Measurements from ENCODE around the gene LLGL2. TPM values are rescaled to one million over a fixed set of nuclear protein-coding genes. Genes with fewer than 3 reads are reported as not detected.
A peak's percentile ranks its signal among the peaks of the same experiment; 100 is the strongest.

Gene LLGL2
- total RNA-seq, 2 experiments from 2014 or later, result 7.1 to 9.6 TPM

DNA sequence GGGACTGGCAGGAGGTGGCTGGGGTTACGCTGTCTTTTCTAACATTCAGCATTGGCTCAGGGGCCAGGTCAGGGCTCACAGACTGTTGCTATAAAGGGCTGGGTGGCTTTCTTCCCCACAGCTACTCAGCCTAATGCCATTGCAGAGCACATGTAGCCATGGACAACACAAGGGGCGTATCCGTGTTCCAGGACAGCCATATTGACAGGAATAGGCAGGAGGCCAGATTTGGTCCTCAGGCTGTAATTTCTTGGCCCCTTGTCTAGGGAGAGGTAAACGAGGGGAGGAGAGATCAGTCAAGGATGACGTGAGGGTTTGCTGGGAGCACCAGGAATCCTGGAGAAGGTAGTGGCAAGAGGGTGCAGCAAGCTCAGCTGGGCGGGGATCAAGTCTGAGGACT lies 40.9 kb downstream of the LLGL2 start:
- ChIA-PET POLR2A (no interaction called here), CTCF (no interaction called here)
- no peaks in the 10 kb centered on the region for H3K36me3 Mint-ChIP-seq (ENCODE audit: low read depth)
- H3K4me3 Mint-ChIP-seq, result no peak overlapping the region
- no peak overlapping the region for H3K27ac Mint-ChIP-seq
- no peak for ATAC-seq
- intact Hi-C loops (cut with DNase I, micrococcal nuclease), result no loop called here
- H3K9me3 Mint-ChIP-seq (ENCODE audit: low read depth), result no peaks in the 10 kb centered on the region
- DNase-seq, result no peak
- H3K27me3 Mint-ChIP-seq, result no peaks in the 10 kb centered on the region
- H3K4me1 Mint-ChIP-seq, result no peaks in the 10 kb centered on the region

DNA sequence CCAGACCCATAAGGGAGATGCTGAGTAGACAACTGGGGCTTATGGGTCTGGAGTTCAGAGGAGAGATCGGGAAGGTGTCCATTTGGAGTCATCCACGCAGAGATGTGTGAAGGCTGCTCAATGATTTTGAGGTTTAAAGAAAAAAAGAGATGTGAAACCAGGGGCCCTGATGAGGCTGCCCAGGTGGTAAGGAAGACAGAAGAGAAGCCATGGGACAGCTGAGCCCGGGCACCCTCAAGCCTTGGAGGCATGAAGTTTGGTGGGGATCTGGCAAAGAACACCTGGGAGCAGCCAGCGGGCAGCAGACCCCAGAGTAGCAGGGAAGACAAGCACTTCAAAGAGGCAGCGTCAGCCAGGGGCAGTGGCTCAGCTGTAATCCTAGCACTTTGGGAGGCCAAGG lies 41.3 kb downstream of the LLGL2 start:
- intact Hi-C loops (cut with DNase I, micrococcal nuclease), result no loop called here
- H3K27ac Mint-ChIP-seq, result no peak overlapping the region

DNA sequence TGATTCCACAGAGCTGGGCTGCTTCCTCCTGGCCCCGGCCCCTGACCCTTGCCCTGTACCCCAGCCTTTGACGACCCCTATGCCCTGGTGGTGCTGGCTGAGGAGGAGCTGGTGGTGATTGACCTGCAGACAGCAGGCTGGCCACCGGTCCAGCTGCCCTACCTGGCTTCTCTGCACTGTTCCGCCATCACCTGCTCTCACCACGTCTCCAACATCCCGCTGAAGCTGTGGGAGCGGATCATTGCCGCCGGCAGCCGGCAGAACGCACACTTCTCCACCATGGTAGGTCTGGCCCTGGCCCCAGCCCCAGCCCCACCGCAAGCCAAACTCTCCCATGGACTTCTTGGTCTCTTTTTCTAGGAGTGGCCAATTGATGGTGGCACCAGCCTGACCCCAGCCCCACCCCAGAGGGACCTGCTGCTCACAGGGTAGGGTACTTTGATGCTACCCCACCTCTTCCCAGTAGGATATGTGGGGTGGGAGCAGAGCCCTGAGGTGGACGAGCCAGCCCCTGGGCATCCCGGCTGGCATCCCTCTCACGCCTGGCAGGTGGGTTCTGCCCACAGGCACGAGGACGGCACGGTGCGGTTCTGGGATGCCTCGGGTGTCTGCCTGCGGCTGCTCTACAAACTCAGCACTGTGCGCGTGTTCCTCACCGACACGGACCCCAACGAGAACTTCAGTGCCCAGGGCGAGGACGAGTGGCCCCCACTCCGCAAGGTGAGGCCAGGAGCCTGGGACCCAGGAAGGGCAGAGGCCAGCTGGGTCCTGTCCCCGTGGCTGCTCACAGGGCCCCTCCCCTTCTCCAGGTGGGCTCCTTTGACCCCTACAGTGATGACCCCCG lies 43.1 kb downstream of the LLGL2 start:
- no peak for DNase-seq
- intact Hi-C loops (cut with DNase I, micrococcal nuclease), result no loop called here
- ATAC-seq, result no peak
- no peaks in the 10 kb centered on the region for H3K9me3 Mint-ChIP-seq (ENCODE audit: low read depth)
- H3K27me3 Mint-ChIP-seq, result no peaks in the 10 kb centered on the region
- ChIA-PET POLR2A (interaction anchor here (0.6 kb wide), 1 partner anchor 85 kb away, joined by 7 read pairs; no protein-coding TSS in a partner anchor), CTCF (interaction anchor here (0.6 to 1.3 kb wide), 3 partner anchors 13 to 157 kb away, joined by 3 to 5 read pairs (median 4); no protein-coding TSS in a partner anchor)
- H3K4me3 Mint-ChIP-seq, result no peak overlapping the region
- no peaks in the 10 kb centered on the region for H3K36me3 Mint-ChIP-seq (ENCODE audit: low read depth)
- H3K27ac Mint-ChIP-seq, result no peak overlapping the region
- no peaks in the 10 kb centered on the region for H3K4me1 Mint-ChIP-seq

More for the DNA sequence above, 41.3 kb downstream of the LLGL2 start:
- H3K27me3 Mint-ChIP-seq, result no peaks in the 10 kb centered on the region
- no peaks in the 10 kb centered on the region for H3K9me3 Mint-ChIP-seq (ENCODE audit: low read depth)
- H3K4me3 Mint-ChIP-seq, result no peak overlapping the region
- H3K4me1 Mint-ChIP-seq, result no peaks in the 10 kb centered on the region
- DNase-seq, result no peak
- POLR2A ChIA-PET, result no interaction called here
- H3K36me3 Mint-ChIP-seq (ENCODE audit: low read depth), result no peaks in the 10 kb centered on the region
- CTCF ChIA-PET, result no interaction called here
- ATAC-seq, result no peak

DNA sequence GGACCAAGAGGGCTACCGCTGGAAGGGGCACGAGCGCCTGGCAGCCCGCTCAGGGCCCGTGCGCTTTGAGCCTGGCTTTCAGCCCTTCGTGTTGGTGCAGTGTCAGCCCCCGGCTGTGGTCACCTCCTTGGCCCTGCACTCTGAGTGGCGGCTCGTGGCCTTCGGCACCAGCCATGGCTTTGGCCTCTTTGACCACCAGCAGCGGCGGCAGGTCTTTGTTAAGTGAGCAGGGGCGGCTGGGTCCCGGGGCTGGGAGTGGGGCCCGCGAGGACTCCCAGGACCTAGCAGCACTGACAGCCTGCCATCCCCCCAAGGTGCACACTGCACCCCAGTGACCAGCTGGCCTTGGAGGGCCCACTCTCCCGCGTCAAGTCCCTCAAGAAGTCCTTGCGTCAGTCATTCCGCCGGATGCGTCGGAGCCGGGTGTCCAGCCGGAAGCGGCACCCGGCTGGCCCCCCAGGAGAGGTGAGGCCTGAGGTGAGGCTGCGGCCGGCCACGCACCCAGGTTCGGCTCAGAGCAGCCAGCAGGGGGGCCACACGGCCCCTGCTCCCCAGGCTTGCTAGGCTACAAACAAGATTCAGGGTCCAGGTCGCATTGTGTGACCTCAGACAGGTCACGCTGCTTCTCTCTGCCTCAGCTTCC lies 44.7 kb downstream of the LLGL2 start:
- intact Hi-C loops (cut with DNase I, micrococcal nuclease), result no loop called here
- POLR2A ChIA-PET, result no interaction called here
- no peaks in the 10 kb centered on the region for H3K27me3 Mint-ChIP-seq

DNA sequence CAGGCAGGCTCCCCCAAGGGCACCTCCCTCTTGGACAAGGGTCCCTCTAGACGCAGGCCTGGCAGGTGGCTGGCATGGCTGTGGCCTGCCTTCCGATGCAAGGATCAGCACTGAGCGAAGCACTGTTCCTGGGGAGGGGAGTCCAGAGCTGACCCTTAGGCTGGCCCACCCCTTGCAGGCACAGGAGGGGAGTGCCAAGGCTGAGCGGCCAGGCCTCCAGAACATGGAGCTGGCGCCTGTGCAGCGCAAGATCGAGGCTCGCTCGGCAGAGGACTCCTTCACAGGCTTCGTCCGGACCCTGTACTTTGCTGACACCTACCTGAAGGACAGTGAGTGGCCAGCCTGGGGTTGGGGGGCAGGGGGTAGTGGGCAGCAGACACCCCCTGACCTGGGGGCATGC lies 45.3 kb downstream of the LLGL2 start:
- no peak overlapping the region for H3K27ac Mint-ChIP-seq
- no peaks in the 10 kb centered on the region for H3K36me3 Mint-ChIP-seq (ENCODE audit: low read depth)
- no peaks in the 10 kb centered on the region for H3K4me1 Mint-ChIP-seq
- no peak overlapping the region for H3K4me3 Mint-ChIP-seq
- no peak for DNase-seq
- H3K9me3 Mint-ChIP-seq (ENCODE audit: low read depth), result no peaks in the 10 kb centered on the region
- ATAC-seq, result no peak
- intact Hi-C loops (cut with DNase I, micrococcal nuclease), result no loop called here
- POLR2A ChIA-PET, result no interaction called here
- CTCF ChIA-PET, result interaction anchor here (0.6 kb wide), 2 partner anchors 18 to 24 kb away, joined by 3 read pairs; no protein-coding TSS in a partner anchor
- H3K27me3 Mint-ChIP-seq, result no peaks in the 10 kb centered on the region

More for the DNA sequence above, 44.7 kb downstream of the LLGL2 start:
- Mint-ChIP-seq H3K9me3 (ENCODE audit: low read depth) (no peaks in the 10 kb centered on the region), H3K36me3 (ENCODE audit: low read depth) (no peaks in the 10 kb centered on the region), H3K4me1 (no peaks in the 10 kb centered on the region), H3K27ac (no peak overlapping the region), H3K4me3 (no peak overlapping the region)
- CTCF ChIA-PET, result no interaction called here
- no peak for ATAC-seq
- DNase-seq, result no peak

DNA sequence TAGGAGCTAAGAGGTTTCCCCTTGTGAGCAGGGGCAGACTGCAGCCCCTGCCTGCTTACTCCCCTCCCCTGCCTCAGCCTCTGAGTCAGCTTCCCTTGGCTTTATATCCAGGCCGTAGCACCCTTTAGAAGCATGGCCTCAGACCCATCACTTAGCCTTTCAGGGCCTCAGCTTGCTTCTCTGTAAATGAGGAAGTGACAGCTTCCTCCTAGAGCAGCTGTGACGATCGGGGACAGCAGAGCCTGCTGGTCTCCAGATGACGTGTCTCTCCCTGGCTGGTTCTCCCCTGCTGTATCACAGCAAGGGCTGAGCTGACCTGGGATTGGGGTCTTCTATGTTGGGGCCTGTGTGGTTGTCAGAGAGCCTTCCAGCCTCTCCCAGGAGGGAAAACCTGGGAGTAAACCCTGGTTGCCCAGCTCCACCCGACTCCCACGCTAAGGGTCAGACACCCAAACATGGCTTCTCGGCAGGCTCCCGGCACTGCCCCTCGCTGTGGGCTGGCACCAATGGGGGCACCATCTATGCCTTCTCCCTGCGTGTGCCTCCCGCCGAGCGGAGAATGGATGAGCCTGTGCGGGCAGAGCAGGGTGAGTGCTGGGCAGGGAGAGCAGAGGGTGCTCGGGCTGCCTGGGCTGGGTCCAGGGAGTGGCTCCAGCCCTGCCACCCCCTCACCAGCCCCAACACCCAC lies 45.8 kb downstream of the LLGL2 start:
- ATAC-seq, result peak; percentile 89
- ChIA-PET POLR2A (no interaction called here), CTCF (interaction anchor here (0.6 kb wide), 3 partner anchors 17 to 780 kb away, joined by 3 read pairs; no protein-coding TSS in a partner anchor)
- Mint-ChIP-seq H3K36me3 (ENCODE audit: low read depth) (no peaks in the 10 kb centered on the region), H3K4me1 (no peaks in the 10 kb centered on the region), H3K4me3 (no peak overlapping the region), H3K27ac (no peak overlapping the region), H3K27me3 (no peaks in the 10 kb centered on the region), H3K9me3 (ENCODE audit: low read depth) (no peaks in the 10 kb centered on the region)
- intact Hi-C loops (cut with DNase I, micrococcal nuclease), result no loop called here
- DNase-seq, result peak; percentile 36

DNA sequence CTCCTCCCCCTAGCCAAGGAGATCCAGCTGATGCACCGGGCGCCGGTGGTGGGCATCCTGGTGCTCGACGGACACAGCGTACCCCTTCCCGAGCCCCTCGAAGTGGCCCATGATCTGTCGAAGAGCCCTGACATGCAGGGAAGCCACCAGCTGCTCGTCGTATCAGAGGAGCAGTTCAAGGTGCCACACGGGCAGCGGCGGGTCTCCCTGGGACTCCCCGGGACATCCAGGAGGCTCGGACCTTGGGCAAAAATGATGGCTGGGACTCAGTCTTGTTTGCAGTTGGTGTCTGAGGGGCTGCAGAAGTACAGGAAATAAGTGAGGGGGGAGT lies 46.4 kb downstream of the LLGL2 start:
- ChIA-PET POLR2A (no interaction called here), CTCF (no interaction called here)
- no peaks in the 10 kb centered on the region for H3K27me3 Mint-ChIP-seq
- no peak for ATAC-seq
- no peaks in the 10 kb centered on the region for H3K4me1 Mint-ChIP-seq
- no peak for DNase-seq
- intact Hi-C loops (cut with DNase I, micrococcal nuclease), result no loop called here
- H3K4me3 Mint-ChIP-seq, result no peak overlapping the region
- no peaks in the 10 kb centered on the region for H3K9me3 Mint-ChIP-seq (ENCODE audit: low read depth)
- no peak overlapping the region for H3K27ac Mint-ChIP-seq
- H3K36me3 Mint-ChIP-seq (ENCODE audit: low read depth), result no peaks in the 10 kb centered on the region

DNA sequence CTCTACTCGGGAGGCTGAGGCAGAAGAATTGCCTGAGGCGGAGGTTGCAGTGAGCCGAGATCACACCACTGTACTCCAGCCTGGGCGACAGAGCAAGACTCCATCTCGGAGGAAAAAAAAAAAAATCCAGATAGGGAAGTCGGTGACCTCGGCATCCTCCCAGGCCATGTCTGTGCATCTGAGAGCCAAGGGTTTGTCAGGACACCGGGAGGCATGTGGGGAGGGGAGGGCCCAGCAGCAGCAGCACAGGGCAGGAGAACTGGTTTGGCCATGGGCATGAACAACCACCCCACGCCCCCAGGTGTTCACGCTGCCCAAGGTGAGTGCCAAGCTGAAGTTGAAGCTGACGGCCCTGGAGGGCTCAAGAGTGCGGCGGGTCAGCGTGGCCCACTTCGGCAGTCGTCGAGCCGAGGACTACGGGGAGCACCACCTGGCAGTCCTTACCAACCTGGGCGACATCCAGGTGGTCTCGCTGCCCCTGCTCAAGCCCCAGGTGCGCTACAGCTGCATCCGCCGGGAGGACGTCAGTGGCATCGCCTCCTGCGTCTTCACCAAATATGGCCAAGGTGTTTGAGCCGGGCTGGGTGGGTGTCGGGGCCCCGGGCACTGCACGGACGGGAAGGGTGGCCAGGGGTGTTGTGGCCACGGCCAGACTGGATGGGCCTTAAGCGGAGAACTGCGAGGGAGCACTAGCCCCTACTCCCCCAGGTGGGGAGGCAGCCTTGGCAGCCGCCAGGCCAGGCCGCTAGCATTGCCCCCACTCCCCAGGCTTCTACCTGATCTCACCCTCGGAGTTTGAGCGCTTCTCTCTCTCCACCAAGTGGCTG lies 47.4 kb downstream of the LLGL2 start:
- H3K9me3 Mint-ChIP-seq (ENCODE audit: low read depth), result no peaks in the 10 kb centered on the region
- ATAC-seq (no peak), DNase-seq (no peak)
- CTCF ChIA-PET, result interaction anchor here (0.8 kb wide), 1 partner anchor 24 kb away, joined by 4 read pairs; no protein-coding TSS in a partner anchor
- no peaks in the 10 kb centered on the region for H3K27me3 Mint-ChIP-seq
- H3K36me3 Mint-ChIP-seq (ENCODE audit: low read depth), result no peaks in the 10 kb centered on the region
- no peaks in the 10 kb centered on the region for H3K4me1 Mint-ChIP-seq
- intact Hi-C loops (cut with DNase I, micrococcal nuclease), result no loop called here
- POLR2A ChIA-PET, result no interaction called here
- H3K27ac Mint-ChIP-seq, result no peak overlapping the region
- no peak overlapping the region for H3K4me3 Mint-ChIP-seq

DNA sequence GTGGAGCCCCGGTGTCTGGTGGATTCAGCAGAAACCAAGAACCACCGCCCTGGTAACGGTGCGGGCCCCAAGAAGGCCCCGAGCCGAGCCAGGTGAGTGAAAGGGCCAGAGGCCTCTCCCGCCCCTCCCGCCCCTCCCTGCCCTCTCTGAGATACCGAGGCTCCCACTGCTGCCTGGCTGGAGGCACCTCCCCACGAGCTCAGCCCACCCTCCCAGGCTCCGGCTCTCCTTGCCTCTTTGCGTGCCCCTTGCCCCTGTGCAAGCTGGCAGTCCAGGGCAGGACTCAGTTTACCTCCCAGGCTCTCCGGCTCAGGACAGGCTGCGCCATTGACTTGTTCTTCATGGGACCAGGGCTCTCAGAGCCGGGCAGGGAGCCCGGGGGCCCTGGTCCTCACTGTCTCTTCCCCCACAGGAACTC lies 48.1 kb downstream of the LLGL2 start:
- intact Hi-C loops (cut with DNase I, micrococcal nuclease), result no loop called here

DNA sequence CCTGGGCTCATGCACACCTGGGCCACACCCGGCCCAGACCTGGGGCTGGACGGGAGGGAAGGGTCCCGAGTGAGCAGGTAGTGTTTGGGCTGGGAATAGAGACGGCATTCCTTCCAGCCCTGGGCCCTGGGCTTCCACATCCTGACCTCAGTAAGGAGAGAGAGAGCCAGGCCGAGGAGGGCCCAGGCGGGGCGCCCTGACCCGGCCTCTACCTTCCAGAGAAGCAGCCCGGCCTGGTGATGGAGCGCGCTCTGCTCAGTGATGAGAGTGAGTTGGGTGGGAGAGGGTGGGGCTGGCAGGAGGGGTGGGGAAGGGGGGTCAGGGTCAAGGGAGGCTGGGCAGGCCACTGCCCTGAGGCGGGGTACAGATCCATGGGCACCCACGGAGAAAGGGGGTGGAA lies 48.5 kb downstream of the LLGL2 start:
- Mint-ChIP-seq H3K4me3 (no peak overlapping the region), H3K27ac (no peak overlapping the region), H3K36me3 (ENCODE audit: low read depth) (no peaks in the 10 kb centered on the region), H3K9me3 (ENCODE audit: low read depth) (no peaks in the 10 kb centered on the region), H3K4me1 (no peaks in the 10 kb centered on the region), H3K27me3 (no peaks in the 10 kb centered on the region)
- ChIA-PET POLR2A (no interaction called here), CTCF (no interaction called here)
- intact Hi-C loops (cut with DNase I, micrococcal nuclease), result no loop called here
- no peak for ATAC-seq
- no peak for DNase-seq

More for the DNA sequence above, 48.1 kb downstream of the LLGL2 start:
- ChIA-PET CTCF (no interaction called here), POLR2A (no interaction called here)
- ATAC-seq (no peak), DNase-seq (no peak)
- no peaks in the 10 kb centered on the region for H3K4me1 Mint-ChIP-seq
- no peaks in the 10 kb centered on the region for H3K36me3 Mint-ChIP-seq (ENCODE audit: low read depth)
- no peak overlapping the region for H3K27ac Mint-ChIP-seq
- no peaks in the 10 kb centered on the region for H3K9me3 Mint-ChIP-seq (ENCODE audit: low read depth)
- H3K4me3 Mint-ChIP-seq, result no peak overlapping the region
- no peaks in the 10 kb centered on the region for H3K27me3 Mint-ChIP-seq

DNA sequence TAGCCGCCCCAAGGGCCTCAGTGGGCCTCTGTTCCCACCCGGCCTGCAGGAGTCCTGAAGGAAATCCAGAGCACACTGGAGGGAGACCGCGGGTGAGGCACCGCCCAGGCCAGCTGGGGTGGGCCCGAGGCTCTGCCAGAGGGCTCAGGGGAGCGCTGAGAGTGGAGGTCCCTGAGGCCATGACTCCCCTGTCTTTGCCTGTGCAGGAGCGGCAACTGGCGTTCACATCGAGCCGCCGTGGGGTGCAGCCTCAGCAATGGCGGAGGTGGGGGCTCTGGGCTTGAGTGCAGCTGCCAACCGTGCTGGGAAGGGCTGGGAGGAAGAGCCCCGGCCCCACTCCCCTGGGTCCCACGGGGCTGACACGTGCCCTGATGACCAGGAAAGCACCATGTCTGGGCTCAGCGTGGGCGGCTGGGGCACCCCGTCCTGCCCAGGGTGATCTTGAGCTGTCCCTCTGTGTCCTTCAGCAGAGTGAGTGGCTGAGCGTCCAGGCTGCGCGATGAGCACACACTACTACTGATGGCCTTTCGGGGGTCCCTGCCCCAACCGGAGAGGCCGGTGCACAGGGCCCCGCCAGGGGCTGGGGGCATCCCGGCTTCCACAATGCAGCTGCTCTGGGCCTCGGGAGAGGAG lies 49.0 kb downstream of the LLGL2 start:
- no peaks in the 10 kb centered on the region for H3K36me3 Mint-ChIP-seq (ENCODE audit: low read depth)
- CTCF ChIA-PET, result no interaction called here
- DNase-seq (no peak), ATAC-seq (no peak)
- no peak overlapping the region for H3K4me3 Mint-ChIP-seq
- H3K27ac Mint-ChIP-seq, result no peak overlapping the region
- no peaks in the 10 kb centered on the region for H3K9me3 Mint-ChIP-seq (ENCODE audit: low read depth)
- intact Hi-C loops (cut with DNase I, micrococcal nuclease), result no loop called here
- POLR2A ChIA-PET, result no interaction called here
- H3K4me1 Mint-ChIP-seq, result no peaks in the 10 kb centered on the region
- no peaks in the 10 kb centered on the region for H3K27me3 Mint-ChIP-seq
